Thoracic aorta (tissue), 2 donors: ENCODE measurements around the gene WDR13. TPM values are rescaled to one million over a fixed set of nuclear protein-coding genes. Genes with fewer than 3 reads are reported as not detected.
"Not testable (repeated sequence)": the region's sequence is repeated elsewhere in the genome, so short reads cannot be mapped to it uniquely, and the experiment has no call there.

Experiments
- ATAC-seq: fragments of 150-250 bp; one replicate; pipeline ENCODE4 v1.8.0; 2017; ENCODE audit warnings: low read depth; ENCODE audit not compliant: insufficient number of reproducible peaks, low FRiP score
- DNase-seq: peaks from one replicate; pipeline ENCODE4 v3.0.0-alpha.2; 2020; ENCODE audit warnings: low spot score
- H3K27ac ChIP-seq, 2 donors: fragments of 200-600 bp; sonication (generic); 1 replicate in 1 of 2; 2 replicates in 1 of 2; pipeline ENCODE4 v1.5.1; 2016; ENCODE audit warnings: mild to moderate bottlenecking in 2 of 2, moderate library complexity in 2 of 2
- H3K27me3 ChIP-seq: fragments of 200-600 bp; sonication (generic); replicated peaks from 2 replicates; pipeline ENCODE4 v1.6.0; 2016; ENCODE audit warnings: mild to moderate bottlenecking; ENCODE audit not compliant: insufficient read depth
- H3K36me3 ChIP-seq: fragments of 200-600 bp; sonication (generic); one replicate; pipeline ENCODE4 v1.5.1; 2016
- H3K4me1 ChIP-seq, 2 donors: fragments of 200-600 bp; sonication (generic); 1 replicate in 1 of 2; 2 replicates in 1 of 2; pipeline versions ENCODE4 v1.5.1 to v1.6.0; 2016; ENCODE audit warnings: low read depth in 2 of 2, mild to moderate bottlenecking in 1 of 2; ENCODE audit not compliant: control insufficient read depth in 1 of 2
- H3K4me3 ChIP-seq: fragments of 200-600 bp; sonication (generic); 2 replicates; pipeline ENCODE4 v1.5.1; 2016; ENCODE audit warnings: mild to moderate bottlenecking
- H3K9me3 ChIP-seq: fragments of 200-600 bp; sonication (generic); 2 replicates; pipeline ENCODE4 v1.5.1; 2016
- total RNA-seq, 2 donors: library from RNA; depleted of rRNA; stranded (reverse); fragments of >200 nt; gene quantifications; one replicate each; pipeline versions ENCODE4 v1.1.0 to v1.2.3, GENCODE V29; 2016
- TF ChIP-seq, protein P1 (sequence below): fragments of 200-600 bp; sonication (generic); IDR thresholded peaks from one replicate; pipeline ENCODE4 v1.5.1; 2019; ENCODE audit warnings: antibody characterized with exemption

The WDR13 gene
- total RNA-seq, 2 donors from 2014 or later = 119 to 145 TPM

DNA sequence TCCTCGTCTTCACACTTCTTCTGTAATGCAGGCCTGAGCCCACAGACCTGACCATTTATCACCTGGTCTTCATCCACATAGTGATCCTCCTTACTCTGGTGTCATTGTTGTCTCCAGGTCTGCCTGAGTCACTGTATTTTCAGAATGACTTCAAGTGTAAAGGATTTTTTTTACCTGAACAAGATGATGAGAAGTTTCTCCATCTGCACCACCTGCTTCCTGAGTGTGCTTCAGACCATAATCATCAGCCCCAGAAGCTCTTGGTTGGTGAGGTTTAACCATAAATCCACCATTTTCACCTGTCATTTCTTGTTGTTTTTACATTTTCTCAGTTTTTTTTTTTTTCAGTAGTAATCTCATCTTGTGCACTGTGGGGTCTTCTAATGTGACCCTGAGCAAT is 39.0 kb downstream of the WDR13 start:
- DNase-seq (no peak), ATAC-seq (no peak)
- H3K27ac ChIP-seq = no peak overlapping the region
- no peaks in the 10 kb centered on the region for H3K27me3 ChIP-seq
- H3K4me1 ChIP-seq = peaks cover 0 to 3% of the 10 kb centered on the region in 2 donors
- H3K4me3 ChIP-seq = no peak overlapping the region
- no peaks in the 10 kb centered on the region for H3K36me3 ChIP-seq
- H3K9me3 ChIP-seq = no peaks in the 10 kb centered on the region
- TF ChIP-seq, protein P1, sequence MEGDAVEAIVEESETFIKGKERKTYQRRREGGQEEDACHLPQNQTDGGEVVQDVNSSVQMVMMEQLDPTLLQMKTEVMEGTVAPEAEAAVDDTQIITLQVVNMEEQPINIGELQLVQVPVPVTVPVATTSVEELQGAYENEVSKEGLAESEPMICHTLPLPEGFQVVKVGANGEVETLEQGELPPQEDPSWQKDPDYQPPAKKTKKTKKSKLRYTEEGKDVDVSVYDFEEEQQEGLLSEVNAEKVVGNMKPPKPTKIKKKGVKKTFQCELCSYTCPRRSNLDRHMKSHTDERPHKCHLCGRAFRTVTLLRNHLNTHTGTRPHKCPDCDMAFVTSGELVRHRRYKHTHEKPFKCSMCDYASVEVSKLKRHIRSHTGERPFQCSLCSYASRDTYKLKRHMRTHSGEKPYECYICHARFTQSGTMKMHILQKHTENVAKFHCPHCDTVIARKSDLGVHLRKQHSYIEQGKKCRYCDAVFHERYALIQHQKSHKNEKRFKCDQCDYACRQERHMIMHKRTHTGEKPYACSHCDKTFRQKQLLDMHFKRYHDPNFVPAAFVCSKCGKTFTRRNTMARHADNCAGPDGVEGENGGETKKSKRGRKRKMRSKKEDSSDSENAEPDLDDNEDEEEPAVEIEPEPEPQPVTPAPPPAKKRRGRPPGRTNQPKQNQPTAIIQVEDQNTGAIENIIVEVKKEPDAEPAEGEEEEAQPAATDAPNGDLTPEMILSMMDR = no peak

DNA sequence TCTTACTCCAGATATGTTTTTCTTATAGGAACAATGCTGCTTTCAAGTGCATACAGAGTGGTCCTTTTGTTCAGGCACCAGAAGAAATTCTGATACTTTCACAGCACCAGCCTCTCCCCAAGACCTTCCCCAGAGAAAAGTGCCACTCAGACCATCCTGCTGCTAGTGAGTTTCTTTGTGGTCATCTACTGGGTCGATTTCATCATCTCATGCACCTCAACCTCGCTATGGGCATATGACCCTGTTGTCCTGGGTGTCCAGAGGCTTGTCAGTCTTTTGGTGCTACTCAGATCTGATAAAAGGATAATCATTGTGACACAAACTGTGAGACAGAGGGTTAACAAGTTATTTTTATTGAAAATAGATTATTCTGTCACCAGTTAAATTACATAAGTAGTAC is 39.5 kb downstream of the WDR13 start:
- ATAC-seq = no peak
- H3K27ac ChIP-seq = no peak overlapping the region
- H3K27me3 ChIP-seq = no peaks in the 10 kb centered on the region
- H3K4me1 ChIP-seq = peaks cover 0 to 1% of the 10 kb centered on the region in 2 donors
- no peak overlapping the region for H3K4me3 ChIP-seq
- no peak for DNase-seq
- H3K9me3 ChIP-seq = no peaks in the 10 kb centered on the region
- H3K36me3 ChIP-seq = no peaks in the 10 kb centered on the region
- TF ChIP-seq, protein P1 = no peak

DNA sequence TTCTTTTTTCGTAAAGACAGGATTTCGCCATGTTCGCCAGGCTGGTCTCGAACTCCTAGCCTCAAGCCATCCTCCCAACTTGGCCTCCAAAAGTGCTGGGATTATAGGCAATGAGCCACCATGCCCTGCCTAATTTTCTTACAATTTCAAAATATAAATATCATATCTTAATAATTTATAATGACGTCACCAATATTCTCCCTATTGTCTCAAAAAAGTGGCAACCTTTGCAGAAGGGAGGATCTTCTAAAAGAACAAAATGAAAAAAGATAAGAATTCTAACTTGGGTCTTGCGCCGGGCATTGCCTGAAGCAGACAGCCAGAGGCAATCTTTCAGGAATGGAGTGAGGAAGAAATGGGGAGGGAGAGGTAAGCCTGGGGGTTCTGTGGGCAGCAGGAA is 48.4 kb downstream of the WDR13 start:
- no peak for ATAC-seq
- no peaks in the 10 kb centered on the region for H3K27me3 ChIP-seq
- TF ChIP-seq, protein P1 = no peak

DNA sequence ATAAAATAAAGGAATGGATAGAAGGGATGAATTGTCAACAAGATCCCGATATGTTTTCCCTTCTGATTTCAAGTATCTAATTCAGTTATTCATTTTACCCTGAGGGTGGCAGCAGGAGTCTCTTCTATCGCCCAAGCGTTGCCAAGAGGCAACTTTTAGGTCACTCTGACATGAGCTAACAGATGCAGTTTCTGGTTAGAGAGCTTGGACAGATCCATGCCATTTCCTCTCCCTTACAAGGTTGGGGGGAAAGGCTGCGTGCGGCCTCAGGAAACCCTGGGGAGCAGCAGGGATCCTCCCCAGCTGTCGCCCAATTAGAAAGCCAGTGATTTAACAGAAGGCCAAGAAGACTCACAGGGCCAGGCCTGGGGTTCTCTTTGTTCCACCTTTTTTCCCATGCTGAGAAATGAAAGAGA is 51.1 kb downstream of the WDR13 start:
- no peak for DNase-seq
- no peak for ATAC-seq
- no peak overlapping the region for H3K27ac ChIP-seq
- no peak overlapping the region for H3K4me3 ChIP-seq
- no peaks in the 10 kb centered on the region for H3K4me1 ChIP-seq
- H3K27me3 ChIP-seq = no peaks in the 10 kb centered on the region
- TF ChIP-seq, protein P1 = no peak
- no peaks in the 10 kb centered on the region for H3K36me3 ChIP-seq
- H3K9me3 ChIP-seq = no peaks in the 10 kb centered on the region

More for the DNA sequence above, 48.4 kb downstream of the WDR13 start:
- Histone ChIP-seq H3K4me3 (no peak overlapping the region), H3K27ac (no peak overlapping the region), H3K36me3 (no peaks in the 10 kb centered on the region), H3K9me3 (no peaks in the 10 kb centered on the region), H3K4me1 (no peaks in the 10 kb centered on the region)
- no peak for DNase-seq

GRCh38 chrX:48649102-48649501 is 51.8 kb downstream of the WDR13 start:
- no peak for ATAC-seq
- H3K9me3 ChIP-seq = no peaks in the 10 kb centered on the region
- DNase-seq = no peak
- no peaks in the 10 kb centered on the region for H3K36me3 ChIP-seq
- no peak overlapping the region for H3K4me3 ChIP-seq
- H3K4me1 ChIP-seq = no peaks in the 10 kb centered on the region
- no peaks in the 10 kb centered on the region for H3K27me3 ChIP-seq
- TF ChIP-seq, protein P1 = no peak
- H3K27ac ChIP-seq = no peak overlapping the region

GRCh38 chrX:48652055-48652579 is 54.8 kb downstream of the WDR13 start:
- not testable (repeated sequence) for H3K36me3 ChIP-seq, H3K27me3 ChIP-seq, H3K4me3 ChIP-seq, ATAC-seq, H3K27ac ChIP-seq, DNase-seq, H3K9me3 ChIP-seq, H3K4me1 ChIP-seq

- DNase-seq, H3K4me3 ChIP-seq, H3K4me1 ChIP-seq, H3K36me3 ChIP-seq, H3K27me3 ChIP-seq, ATAC-seq, H3K27ac ChIP-seq, H3K9me3 ChIP-seq: not testable (repeated sequence)
These were observed 57.5 kb downstream of the WDR13 start for GRCh38 chrX:48654746-48655145.
